Stimulated activated CD4-positive, alpha-beta T cell treated with anti-CD3 and anti-CD28 coated beads, Interleukin-12 subunit alpha, Interleukin-12 subunit beta, amount 100 ng/mL, for 4 hours (primary cell): Measurements from ENCODE around the gene IPO13.

Source experiments
- DNase-seq: peaks from one replicate; pipeline ENCODE4 v3.0.0-alpha.2; 2020

The IPO13 gene

GRCh38 chr1:44016041-44016889 lies 69.5 kb downstream of the IPO13 start:
- no peak for DNase-seq

GRCh38 chr1:44016890-44017400 lies 70.2 kb downstream of the IPO13 start:
- no peak for DNase-seq
